Measurements from ENCODE around the gene CROCC2.

- TF ChIP-seq CTCF (IDR thresholded peaks at IDR 0.05) (no peak), POLR2A (IDR thresholded peaks at IDR 0.05) (no peak)
Observed at GRCh38 chr2:240911641-240912265, 5.6 kb downstream of the CROCC2 start.
